A549 (cell line): ENCODE data around the gene PDE4D. TPM values are rescaled to one million over a fixed set of nuclear protein-coding genes. Genes with fewer than 3 reads are reported as not detected.

Experiments used
- ATAC-seq, 2 experiments: fragments of 200-7000 bp in 1 of 2; fragments of >200 bp in 1 of 2; cut with Nextera tagmentation in 1 of 2; cut with Tn5 transposase in 1 of 2; 3 replicates each; pipeline versions ENCODE4 v1.8.0 to v1.9.1; 2018 to 2020; ENCODE audit warnings: mild to moderate bottlenecking in 1 of 2, moderate library complexity in 1 of 2
- CTCF ChIA-PET: fragments of 300-600 bp; sonication (Branson Sonifier 250); formaldehyde crosslinking; extraction: SDS; loops from one replicate; lab custom pipeline; 2021; ENCODE audit warnings: antibody characterized with exemption, inconsistent platforms; lab: Yijun Ruan, JAX
- POLR2A ChIA-PET: fragments of 350-600 bp; formaldehyde crosslinking; extraction: SDS; loops from one replicate; lab custom pipeline; 2021; ENCODE audit warnings: antibody characterized with exemption, inconsistent platforms; lab: Yijun Ruan, JAX
- DNase-seq, 2 experiments: peaks; one replicate each; pipeline versions ENCODE4 v3.0.0 to v3.0.0-alpha.2; 2011 to 2016; ENCODE audit warnings: low read depth in 1 of 2, low spot score in 1 of 2
- FAIRE-seq: peaks from 2 replicates; lab custom pipeline; 2011; peaks lifted over from hg19 to GRCh38; lab: Jason Lieb, UNC
- H3K27ac ChIP-seq, 2 experiments: fragments of >200 bp; sonication (Bioruptor Twin); formaldehyde crosslinking; 3 replicates each; pipeline ENCODE4 v1.5.1; 2016 to 2017
- H3K4me1 ChIP-seq: fragments of >200 bp; sonication (Bioruptor Twin); formaldehyde crosslinking; 3 replicates; pipeline ENCODE4 v1.6.1; 2016
- H3K4me2 ChIP-seq: fragments of >200 bp; sonication (Bioruptor Twin); formaldehyde crosslinking; 3 replicates; pipeline ENCODE4 v1.6.1; 2016
- H3K4me3 ChIP-seq: fragments of >200 bp; sonication (Bioruptor Twin); formaldehyde crosslinking; 3 replicates; pipeline ENCODE4 v1.5.1; 2016
- H3K9me3 ChIP-seq: fragments of >200 bp; sonication (Bioruptor Twin); formaldehyde crosslinking; 3 replicates; pipeline ENCODE4 v1.6.1; 2016
- ATOH8 ChIP-seq: fragments of 250-450 bp; sonication (Bioruptor Pico); IDR thresholded peaks from 2 replicates; pipeline ENCODE4 v1.5.0; 2020; ENCODE audit warnings: low read depth, mild to moderate bottlenecking, moderate library complexity
- CBX2 ChIP-seq: fragments of 200-600 bp; sonication (generic); IDR thresholded peaks from 2 replicates; pipeline ENCODE4 v1.6.1; 2016; ENCODE audit warnings: low read depth, mild to moderate bottlenecking, borderline replicate concordance
- CEBPB ChIP-seq, 2 experiments: fragments of >200 bp in 1 of 2; sonication (Bioruptor Twin) in 1 of 2; formaldehyde crosslinking in 1 of 2; IDR thresholded peaks; 2 replicates each; pipeline ENCODE4 v1.6.1; 2012 to 2016
- CTCF ChIP-seq: fragments of >200 bp; sonication (Bioruptor Twin); formaldehyde crosslinking; IDR thresholded peaks from 3 replicates; pipeline ENCODE4 v1.5.1; 2016
- EP300 ChIP-seq, 2 experiments: fragments of >200 bp; sonication (Bioruptor Twin); formaldehyde crosslinking; IDR thresholded peaks; 2 replicates in 1 of 2; 3 replicates in 1 of 2; pipeline ENCODE4 v1.6.1; 2016 to 2017
- ESRRA ChIP-seq: fragments of 150-350 bp; IDR thresholded peaks from 2 replicates; pipeline ENCODE4 v1.6.1; 2014; ENCODE audit warnings: mild to moderate bottlenecking, low read length, borderline replicate concordance
- FOSB ChIP-seq: fragments of 250-450 bp; sonication (Bioruptor Pico); IDR thresholded peaks from 2 replicates; pipeline ENCODE4 v1.5.0; 2020; ENCODE audit warnings: mild to moderate bottlenecking, moderate library complexity
- FOSL2 ChIP-seq, 2 experiments: fragments of 450-650 bp in 1 of 2; fragments of >200 bp in 1 of 2; sonication (Bioruptor Twin) in 1 of 2; formaldehyde crosslinking; IDR thresholded peaks; 2 replicates each; pipeline versions ENCODE4 v1.5.0 to v1.6.1; 2016 to 2020; ENCODE audit warnings: mild to moderate bottlenecking in 1 of 2, moderate library complexity in 1 of 2
- FOXS1 ChIP-seq: fragments of 250-450 bp; sonication (Bioruptor Pico); IDR thresholded peaks from 2 replicates; pipeline ENCODE4 v1.5.0; 2020; ENCODE audit warnings: mild to moderate bottlenecking, moderate library complexity
- GATA3 ChIP-seq: IDR thresholded peaks from 2 replicates; pipeline ENCODE4 v1.6.1; 2012; ENCODE audit warnings: borderline replicate concordance
- HES2 ChIP-seq: fragments of >200 bp; sonication (Bioruptor Twin); formaldehyde crosslinking; IDR thresholded peaks from 2 replicates; pipeline ENCODE4 v1.6.1; 2016
- HEYL ChIP-seq: fragments of 250-450 bp; sonication (Bioruptor Pico); IDR thresholded peaks from 2 replicates; pipeline ENCODE4 v1.8.0; 2021; ENCODE audit warnings: mild to moderate bottlenecking, moderate library complexity
- HMGXB4 ChIP-seq: fragments of 250-450 bp; sonication (Bioruptor Pico); IDR thresholded peaks from 2 replicates; pipeline ENCODE4 v1.5.0; 2021; ENCODE audit warnings: mild to moderate bottlenecking, moderate library complexity, borderline replicate concordance
- HOXA7 ChIP-seq: fragments of 250-450 bp; sonication (Bioruptor Pico); IDR thresholded peaks from 2 replicates; pipeline ENCODE4 v1.5.0; 2020; ENCODE audit warnings: mild to moderate bottlenecking, moderate library complexity
- HOXB13 ChIP-seq: fragments of 250-450 bp; sonication (Bioruptor Pico); IDR thresholded peaks from 2 replicates; pipeline ENCODE4 v1.5.0; 2020; ENCODE audit warnings: low read depth, mild to moderate bottlenecking, moderate library complexity
- HOXB5 ChIP-seq: fragments of 250-450 bp; sonication (Bioruptor Pico); IDR thresholded peaks from 2 replicates; pipeline ENCODE4 v1.5.0; 2020; ENCODE audit warnings: mild to moderate bottlenecking, moderate library complexity
- JUN ChIP-seq, 2 experiments: fragments of >200 bp; sonication (Bioruptor Twin); formaldehyde crosslinking; IDR thresholded peaks; 2 replicates in 1 of 2; 3 replicates in 1 of 2; pipeline ENCODE4 v1.6.1; 2016 to 2017
- JUNB ChIP-seq: fragments of >200 bp; sonication (Bioruptor Twin); formaldehyde crosslinking; IDR thresholded peaks from 2 replicates; pipeline ENCODE4 v1.6.1; 2016
- KDM1A ChIP-seq: fragments of 200-600 bp; sonication (generic); IDR thresholded peaks from 2 replicates; pipeline ENCODE4 v1.6.1; 2016; ENCODE audit warnings: low read depth, mild to moderate bottlenecking
- MAFK ChIP-seq: fragments of 450-650 bp; IDR thresholded peaks from 2 replicates; pipeline ENCODE4 v1.6.1; 2014; ENCODE audit not compliant: partially characterized antibody
- MAX ChIP-seq: IDR thresholded peaks from 2 replicates; pipeline ENCODE4 v1.6.1; 2012
- MAZ ChIP-seq: fragments of 150-350 bp; IDR thresholded peaks from 2 replicates; pipeline ENCODE4 v1.6.1; 2014; ENCODE audit warnings: antibody characterized with exemption, low read depth, low read length, borderline replicate concordance
- NR3C1 ChIP-seq: fragments of >200 bp; sonication (Bioruptor Twin); formaldehyde crosslinking; IDR thresholded peaks from 3 replicates; pipeline ENCODE4 v1.6.1; 2017
- PBX3 ChIP-seq: IDR thresholded peaks from 2 replicates; pipeline ENCODE4 v1.6.1; 2012
- POLR2A ChIP-seq: IDR thresholded peaks from 2 replicates; pipeline ENCODE4 v1.6.1; 2012; ENCODE audit warnings: mild to moderate bottlenecking, low read length
- RAD21 ChIP-seq, 2 experiments: fragments of >200 bp in 1 of 2; sonication (Bioruptor Twin) in 1 of 2; formaldehyde crosslinking in 1 of 2; IDR thresholded peaks in 1 of 2; conservative IDR thresholded peaks in 1 of 2; 2 replicates in 1 of 2; 3 replicates in 1 of 2; pipeline ENCODE4 v1.6.1; 2012 to 2018; ENCODE audit warnings: inconsistent platforms in 1 of 2
- SMC3 ChIP-seq: fragments of >200 bp; sonication (Bioruptor Twin); formaldehyde crosslinking; IDR thresholded peaks from 3 replicates; pipeline ENCODE4 v1.6.1; 2018; ENCODE audit warnings: inconsistent platforms
- TP53 ChIP-seq: fragments of 250-450 bp; sonication (Bioruptor Pico); IDR thresholded peaks from 2 replicates; pipeline ENCODE4 v1.5.0; 2021; ENCODE audit warnings: mild to moderate bottlenecking, moderate library complexity
- USF2 ChIP-seq: fragments of 450-650 bp; IDR thresholded peaks from 2 replicates; pipeline ENCODE4 v1.6.1; 2014; ENCODE audit warnings: antibody characterized with exemption
- ZC3H11A ChIP-seq: fragments of 450-650 bp; IDR thresholded peaks from 2 replicates; pipeline ENCODE4 v1.6.1; 2014; ENCODE audit warnings: antibody characterized with exemption, mild to moderate bottlenecking
- ZFP36 ChIP-seq: fragments of 450-650 bp; IDR thresholded peaks from 2 replicates; pipeline ENCODE4 v1.6.1; 2014; ENCODE audit warnings: borderline replicate concordance; ENCODE audit not compliant: partially characterized antibody
- ZNF302 ChIP-seq: fragments of 250-450 bp; sonication (Bioruptor Pico); IDR thresholded peaks from 2 replicates; pipeline ENCODE4 v1.9.0; 2021; ENCODE audit warnings: inconsistent platforms, mild to moderate bottlenecking, moderate library complexity
- ZSCAN20 ChIP-seq: fragments of 250-450 bp; sonication (Bioruptor Pico); IDR thresholded peaks from 2 replicates; pipeline ENCODE4 v1.8.0; 2022; ENCODE audit warnings: mild to moderate bottlenecking, moderate library complexity
- WGBS: methylation state at CpG from one replicate; pipeline ENCODE4 v1.1.6; 2017; ENCODE audit errors: missing lambda C conversion rate; 5-methylcytosine and 5-hydroxymethylcytosine counted together
- polyA plus RNA-seq, 4 experiments: library from polyadenylated mRNA; depleted of rRNA in 3 of 4; stranded (reverse); fragments of >200 nt; fragmentation: RNase III in 1 of 4; extraction: RNeasy Plus Mini Kit Qiagen cat#74134 plus additional on column Dnase treatment in 1 of 4; gene quantifications; 2 replicates in 3 of 4; 3 replicates in 1 of 4; pipeline ENCODE4 v1.2.3, GENCODE V29; 2011 to 2017

PDE4D gene
- polyA plus RNA-seq, 2 of the 4 experiments (the other 2 are of a cell fraction): 74.0 to 213 TPM

- CTCF ChIA-PET: interaction anchor here (1.1 to 1.9 kb wide), 2 partner anchors 32 to 211 kb away, joined by 3 to 5 read pairs; no protein-coding TSS in a partner anchor
- peak in 1 of 2 experiments; percentile 44; a peak in 2 of 6 replicates for ATAC-seq
- no peaks in the 10 kb centered on the region for H3K9me3 ChIP-seq
- peak overlapping the region; percentile 94 for H3K4me2 ChIP-seq
- DNase-seq: peak in 1 of 2 experiments; percentile 82
- POLR2A ChIA-PET: interaction anchor here (3.7 kb wide), 1 partner anchor 30 kb away, joined by 12 read pairs; no protein-coding TSS in a partner anchor
- peak; percentile 28 for FAIRE-seq
- H3K4me1 ChIP-seq: peaks cover 92% of the 10 kb centered on the region
- peak overlapping the region; percentile 90 to 98 for H3K27ac ChIP-seq
- H3K4me3 ChIP-seq: no peak overlapping the region
- WGBS: 2% methylated on average over 3 of the region's 3 CpGs
- no peak for TF ChIP-seq ZC3H11A
- no peak for TF ChIP-seq USF2
- TF ChIP-seq ZSCAN20 (CRISPR knock-in tag): no peak
- TF ChIP-seq ESRRA: no peak
- no peak for TF ChIP-seq HEYL (CRISPR knock-in tag)
- no peak for TF ChIP-seq SMC3
- TF ChIP-seq MAZ: no peak
- TF ChIP-seq JUN (IDR thresholded peaks at IDR 0.05): peak; percentile 46; a peak in 2 of 5 replicates
- TF ChIP-seq KDM1A: no peak
- peak; percentile 92 for TF ChIP-seq GATA3
- no peak for TF ChIP-seq POLR2A
- no peak for TF ChIP-seq NR3C1
- TF ChIP-seq RAD21 (conservative IDR thresholded peaks at IDR 0.05 in 1 of 2, IDR thresholded peaks at IDR 0.05 in 1 of 2): 0 out of 5 replicates have a peak, but pooled peaks of 1 of the 2 experiments have one; percentile 15
- TF ChIP-seq EP300 (IDR thresholded peaks at IDR 0.05): peak; percentile 56 to 78; a peak in 3 of 5 replicates
- TF ChIP-seq HOXB13 (CRISPR knock-in tag): no peak
- no peak for TF ChIP-seq ZFP36
- TF ChIP-seq PBX3: no peak
- no peak; a peak in 1 of 4 replicates for TF ChIP-seq CEBPB (IDR thresholded peaks at IDR 0.05)
- no peak for TF ChIP-seq TP53 (CRISPR knock-in tag)
- no peak for TF ChIP-seq HMGXB4
- TF ChIP-seq FOXS1 (CRISPR knock-in tag): peak; percentile 63; the same call in 1 of the 2 replicates
- no peak for TF ChIP-seq CTCF
- TF ChIP-seq FOSL2 (IDR thresholded peaks at IDR 0.05): no peak
- TF ChIP-seq FOSL2 (CRISPR knock-in tag; IDR thresholded peaks at IDR 0.05): peak; percentile 59; the same call in 1 of the 2 replicates
- no peak for TF ChIP-seq ZNF302 (CRISPR knock-in tag)
- TF ChIP-seq CBX2: no peak
- TF ChIP-seq FOSB (CRISPR knock-in tag): 0 out of 2 replicates have a peak, but pooled peaks have one; percentile 17
- TF ChIP-seq ATOH8 (CRISPR knock-in tag): no peak
- TF ChIP-seq JUNB: peak; percentile 37; the same call in 1 of the 2 replicates
- no peak for TF ChIP-seq HOXA7
- TF ChIP-seq HOXB5: peak; percentile 90
- TF ChIP-seq MAFK: no peak
- no peak for TF ChIP-seq HES2
- peak; percentile 38; the same call in 1 of the 2 replicates for TF ChIP-seq MAX
- TF ChIP-seq, all 56 proteins: peak for 10
Observed at GRCh38 chr5:59097116-59097515, 796.4 kb downstream of the PDE4D start.
